HG03045 (cell line): ENCODE results near the gene PTCD3.

Experiments
- ATAC-seq: cut with Tn5 transposase; IDR thresholded peaks from one replicate; pipeline ENCODE4 v1.9.1; 2021; ENCODE audit warnings: mild to moderate bottlenecking, moderate library complexity; ENCODE audit not compliant: unreplicated experiment

PTCD3 gene

GRCh38 chr2:86105969-86106945, at the start of gene PTCD3:
PTCD3 (plus strand) TSS chr2:86106235; CDS start chr2:86106248, 13 bp downstream.
- ATAC-seq, result peak; percentile 92

- ATAC-seq, result no peak
Measured at GRCh38 chr2:86056590-86057331, 49.3 kb upstream of the PTCD3 start.

- no peak for ATAC-seq
Measured at GRCh38 chr2:86062043-86062442, 44.0 kb upstream of the PTCD3 start.

- no peak for ATAC-seq
Measured at GRCh38 chr2:86064006-86064405, 42.0 kb upstream of the PTCD3 start.

GRCh38 chr2:86065512-86065911, 40.5 kb upstream of the PTCD3 start:
- no peak for ATAC-seq

GRCh38 chr2:86066007-86066578, 39.9 kb upstream of the PTCD3 start:
- no peak for ATAC-seq

- no peak for ATAC-seq
Measured at GRCh38 chr2:86066915-86067314, 39.1 kb upstream of the PTCD3 start.

GRCh38 chr2:86068136-86068588, 37.9 kb upstream of the PTCD3 start:
- no peak for ATAC-seq

GRCh38 chr2:86068648-86069047, 37.4 kb upstream of the PTCD3 start:
- ATAC-seq, result no peak

- ATAC-seq, result no peak
Measured at GRCh38 chr2:86069091-86069685, 36.8 kb upstream of the PTCD3 start.

- no peak for ATAC-seq
Measured at GRCh38 chr2:86069783-86070339, 36.2 kb upstream of the PTCD3 start.

GRCh38 chr2:86070868-86071267, 35.2 kb upstream of the PTCD3 start:
- ATAC-seq, result no peak

- no peak for ATAC-seq
Measured at GRCh38 chr2:86072271-86072858, 33.7 kb upstream of the PTCD3 start.

GRCh38 chr2:86073225-86073624, 32.8 kb upstream of the PTCD3 start:
- ATAC-seq, result no peak

- ATAC-seq, result no peak
Measured at GRCh38 chr2:86074256-86074655, 31.8 kb upstream of the PTCD3 start.

GRCh38 chr2:86074811-86075210, 31.2 kb upstream of the PTCD3 start:
- ATAC-seq, result no peak

GRCh38 chr2:86075886-86076285, 30.1 kb upstream of the PTCD3 start:
- ATAC-seq, result no peak

GRCh38 chr2:86078774-86079545, 27.1 kb upstream of the PTCD3 start:
- no peak for ATAC-seq
